ENCODE results near the gene RPSA. TPM values are rescaled to one million over a fixed set of nuclear protein-coding genes. Genes with fewer than 3 reads are reported as not detected.

Gene RPSA
- total RNA-seq, 4 donors from 2014 or later, result 637 to 1,292 (median 907) TPM

- peak; percentile 46 for ATAC-seq
- Histone ChIP-seq H3K27ac (peak overlapping the region in 2 of 4 donors; percentile 26 to 53), H3K27me3 (no peaks in the 10 kb centered on the region), H3K9me3 (no peaks in the 10 kb centered on the region), H3K4me1 (peaks cover 0 to 6% (median 0%) of the 10 kb centered on the region in 3 donors), H3K4me3 (no peak overlapping the region), H3K36me3 (no peaks in the 10 kb centered on the region)
- WGBS, 2 donors (ENCODE audit: low coverage in 1 of 2), result 20 to 35% methylated on average over 3 to 8 of the region's 22 CpGs
- TF ChIP-seq POLR2A (IDR thresholded peaks at IDR 0.05), result no peak
- no peak for TF ChIP-seq CTCF (IDR thresholded peaks at IDR 0.05)
- TF ChIP-seq EP300 (IDR thresholded peaks at IDR 0.05), result no peak
- TF ChIP-seq POLR2AphosphoS5 (IDR thresholded peaks at IDR 0.05), result no peak
Observed at GRCh38 chr3:39428745-39429201, 22.3 kb downstream of the RPSA start.

- Histone ChIP-seq H3K36me3 (no peaks in the 10 kb centered on the region), H3K4me3 (no peak overlapping the region), H3K4me1 (peaks cover 0 to 6% (median 0%) of the 10 kb centered on the region in 3 donors), H3K27ac (peak overlapping the region in 1 of 4 donors; percentile 26), H3K9me3 (no peaks in the 10 kb centered on the region), H3K27me3 (no peaks in the 10 kb centered on the region)
- no peak for TF ChIP-seq CTCF (IDR thresholded peaks at IDR 0.05)
- TF ChIP-seq POLR2AphosphoS5 (IDR thresholded peaks at IDR 0.05), result no peak
- TF ChIP-seq POLR2A (IDR thresholded peaks at IDR 0.05), result no peak
- no peak for TF ChIP-seq EP300 (IDR thresholded peaks at IDR 0.05)
- no peak for ATAC-seq
- 88 to 99% methylated on average over 5 to 7 of the region's 11 CpGs for WGBS, 2 donors (ENCODE audit: low coverage in 1 of 2)
Observed at GRCh38 chr3:39429466-39429865, 22.9 kb downstream of the RPSA start.

GRCh38 chr3:39432342-39432741 lies 25.8 kb downstream of the RPSA start:
- no peaks in the 10 kb centered on the region for H3K27me3 ChIP-seq
- no peaks in the 10 kb centered on the region for H3K36me3 ChIP-seq
- no peak for ATAC-seq
- TF ChIP-seq CTCF (IDR thresholded peaks at IDR 0.05) (no peak), POLR2A (IDR thresholded peaks at IDR 0.05) (no peak), POLR2AphosphoS5 (IDR thresholded peaks at IDR 0.05) (no peak), EP300 (IDR thresholded peaks at IDR 0.05) (no peak)
- no peak overlapping the region for H3K4me3 ChIP-seq
- H3K4me1 ChIP-seq, result peaks cover 0 to 6% (median 0%) of the 10 kb centered on the region in 3 donors
- H3K9me3 ChIP-seq, result no peaks in the 10 kb centered on the region
- H3K27ac ChIP-seq, result no peak overlapping the region
- 88 to 95% methylated on average over 3 to 5 of the region's 5 CpGs for WGBS, 2 donors (ENCODE audit: low coverage in 1 of 2)

- H3K4me3 ChIP-seq, result no peak overlapping the region
- 62% methylated on average over 2 of the region's 3 CpGs; no CpG with 5 or more reads in 1 of the 2 donors for WGBS, 2 donors (ENCODE audit: low coverage in 1 of 2)
- no peak for ATAC-seq
- peak overlapping the region in 2 of 4 donors; percentile 53 to 55 for H3K27ac ChIP-seq
- TF ChIP-seq POLR2AphosphoS5 (IDR thresholded peaks at IDR 0.05) (no peak), EP300 (IDR thresholded peaks at IDR 0.05) (no peak), CTCF (IDR thresholded peaks at IDR 0.05) (no peak), POLR2A (IDR thresholded peaks at IDR 0.05) (no peak)
- no peaks in the 10 kb centered on the region for H3K27me3 ChIP-seq
- no peaks in the 10 kb centered on the region for H3K9me3 ChIP-seq
- no peaks in the 10 kb centered on the region for H3K36me3 ChIP-seq
- H3K4me1 ChIP-seq, result peaks cover 0 to 6% (median 0%) of the 10 kb centered on the region in 3 donors
Observed at GRCh38 chr3:39433642-39434041, 27.1 kb downstream of the RPSA start.

- H3K36me3 ChIP-seq, result no peaks in the 10 kb centered on the region
- peaks cover 0 to 6% (median 0%) of the 10 kb centered on the region in 3 donors for H3K4me1 ChIP-seq
- H3K27ac ChIP-seq, result no peak overlapping the region
- H3K4me3 ChIP-seq, result no peak overlapping the region
- no peaks in the 10 kb centered on the region for H3K9me3 ChIP-seq
- no peaks in the 10 kb centered on the region for H3K27me3 ChIP-seq
- TF ChIP-seq POLR2A (IDR thresholded peaks at IDR 0.05) (no peak), POLR2AphosphoS5 (IDR thresholded peaks at IDR 0.05) (no peak), CTCF (IDR thresholded peaks at IDR 0.05) (no peak), EP300 (IDR thresholded peaks at IDR 0.05) (no peak)
- no peak for ATAC-seq
- WGBS, 2 donors (ENCODE audit: low coverage in 1 of 2), result 38 to 63% methylated on average over 1 of the region's 5 CpGs
Observed at GRCh38 chr3:39434574-39434973, 28.1 kb downstream of the RPSA start.

Measured in gastroesophageal sphincter (tissue), 4 donors.